Nephron progenitor cell (in vitro differentiated cells): ENCODE data around the gene CHGA.

ENCODE experiments used
- DNase-seq: peaks from one replicate; pipeline ENCODE4 v3.0.0; 2021
- H3K27ac Mint-ChIP-seq: 2 replicates; pipeline ENCODE4 v1.8.0; 2021; ENCODE audit warnings: mild to moderate bottlenecking, moderate library complexity, mixed read lengths
- H3K27me3 Mint-ChIP-seq: 2 replicates; pipeline ENCODE4 v1.8.0; 2021; ENCODE audit warnings: mild to moderate bottlenecking, low read depth, mixed read lengths; ENCODE audit not compliant: poor library complexity
- H3K36me3 Mint-ChIP-seq: 2 replicates; pipeline ENCODE4 v1.8.0; 2021; ENCODE audit warnings: low read depth, mixed read lengths
- H3K4me1 Mint-ChIP-seq: 2 replicates; pipeline ENCODE4 v1.8.0; 2021; ENCODE audit warnings: mixed read lengths
- H3K4me3 Mint-ChIP-seq: 2 replicates; pipeline ENCODE4 v1.8.0; 2021; ENCODE audit warnings: mild to moderate bottlenecking, moderate library complexity, mixed read lengths
- H3K9me3 Mint-ChIP-seq: 2 replicates; pipeline ENCODE4 v1.8.0; 2021; ENCODE audit warnings: mild to moderate bottlenecking, moderate library complexity, mixed read lengths
- CTCF ChIP-seq: fragments of 200-600 bp; sonication (generic); IDR thresholded peaks from 2 replicates; pipeline ENCODE4 v1.5.0; 2021; ENCODE audit warnings: antibody characterized with exemption

The CHGA gene

GRCh38 chr14:92938890-92939671, 16.1 kb downstream of the CHGA start:
- H3K36me3 Mint-ChIP-seq = no peaks in the 10 kb centered on the region
- H3K27ac Mint-ChIP-seq = no peak overlapping the region
- H3K4me1 Mint-ChIP-seq = no peaks in the 10 kb centered on the region
- H3K4me3 Mint-ChIP-seq = no peak overlapping the region
- H3K9me3 Mint-ChIP-seq = no peaks in the 10 kb centered on the region
- TF ChIP-seq CTCF = no peak
- peaks cover 5% of the 10 kb centered on the region for H3K27me3 Mint-ChIP-seq
- DNase-seq = no peak

DNA sequence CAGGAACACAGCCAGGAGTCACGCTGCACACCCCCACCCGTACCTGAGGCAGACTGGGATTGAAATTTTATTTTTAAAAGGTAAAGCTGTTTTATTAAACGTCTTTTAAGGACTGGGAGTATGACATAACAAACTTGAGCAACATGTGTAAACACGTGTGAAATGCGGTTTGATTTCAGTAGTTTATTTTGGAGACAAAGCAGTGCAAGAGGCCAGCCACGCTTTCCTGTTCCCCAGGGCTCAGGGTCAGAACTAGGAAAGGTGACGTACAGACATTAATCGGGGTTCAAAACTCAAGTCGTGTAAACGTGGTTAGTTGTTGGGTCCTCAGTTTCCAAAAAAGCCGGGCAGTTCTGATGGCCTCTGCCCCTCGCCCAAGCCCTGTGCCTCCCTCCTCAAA, 16.7 kb downstream of the CHGA start:
- no peak overlapping the region for H3K4me3 Mint-ChIP-seq
- no peak overlapping the region for H3K27ac Mint-ChIP-seq
- H3K27me3 Mint-ChIP-seq = peaks cover 5% of the 10 kb centered on the region
- DNase-seq = no peak
- H3K9me3 Mint-ChIP-seq = no peaks in the 10 kb centered on the region
- H3K36me3 Mint-ChIP-seq = no peaks in the 10 kb centered on the region
- TF ChIP-seq CTCF = no peak
- no peaks in the 10 kb centered on the region for H3K4me1 Mint-ChIP-seq

DNA sequence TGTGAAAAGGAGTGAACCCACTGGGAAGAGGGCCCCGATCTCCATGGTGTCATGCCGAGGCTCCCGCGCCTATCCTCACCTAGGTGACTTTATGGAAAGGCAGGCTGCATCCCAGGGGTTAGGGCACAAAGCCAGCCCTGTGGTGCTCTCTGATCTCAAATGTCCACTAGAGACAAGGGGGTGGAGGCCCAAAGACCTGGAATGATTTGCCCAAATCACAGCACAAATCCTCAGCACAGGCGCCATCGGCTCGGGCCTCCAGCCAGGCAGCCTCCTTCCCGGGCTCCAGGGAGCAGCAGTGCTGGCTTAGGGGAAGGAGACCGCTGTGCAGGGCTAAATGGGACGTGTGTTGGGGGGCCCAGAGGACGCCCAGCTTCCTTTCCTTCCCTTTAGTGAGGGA, 17.6 kb downstream of the CHGA start:
- H3K27ac Mint-ChIP-seq = no peak overlapping the region
- TF ChIP-seq CTCF = no peak
- DNase-seq = no peak
- peaks cover 5% of the 10 kb centered on the region for H3K27me3 Mint-ChIP-seq
- H3K36me3 Mint-ChIP-seq = no peaks in the 10 kb centered on the region
- no peak overlapping the region for H3K4me3 Mint-ChIP-seq
- no peaks in the 10 kb centered on the region for H3K4me1 Mint-ChIP-seq
- no peaks in the 10 kb centered on the region for H3K9me3 Mint-ChIP-seq

- Mint-ChIP-seq H3K27ac (no peak overlapping the region), H3K9me3 (no peaks in the 10 kb centered on the region), H3K36me3 (no peaks in the 10 kb centered on the region), H3K4me3 (no peak overlapping the region), H3K4me1 (no peaks in the 10 kb centered on the region), H3K27me3 (peaks cover 5% of the 10 kb centered on the region)
- TF ChIP-seq CTCF = no peak
- no peak for DNase-seq
Measured at GRCh38 chr14:92941531-92941930, 18.6 kb downstream of the CHGA start.

DNA sequence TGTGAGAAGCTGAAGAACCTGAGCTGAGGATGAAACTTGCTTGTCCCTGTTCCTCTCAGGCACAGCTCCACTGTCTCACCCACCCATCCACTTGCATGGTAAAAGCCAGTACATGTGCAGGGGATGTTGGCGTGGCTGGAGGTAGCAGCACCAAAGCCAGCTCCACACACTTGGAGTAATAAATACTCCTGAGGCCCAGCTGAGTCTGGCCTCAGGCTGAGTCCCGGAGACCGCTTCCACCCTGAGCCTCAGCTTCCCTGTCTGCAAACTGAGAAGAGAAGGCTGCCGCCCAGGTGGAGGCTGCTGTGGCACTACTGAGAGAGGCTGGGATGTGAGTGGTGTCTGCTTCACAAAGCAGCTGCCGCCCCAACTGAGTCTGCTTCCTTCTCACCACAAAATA, 19.2 kb downstream of the CHGA start:
- no peak for DNase-seq
- H3K9me3 Mint-ChIP-seq = no peaks in the 10 kb centered on the region
- H3K4me1 Mint-ChIP-seq = no peaks in the 10 kb centered on the region
- TF ChIP-seq CTCF = no peak
- H3K27me3 Mint-ChIP-seq = peaks cover 5% of the 10 kb centered on the region
- H3K36me3 Mint-ChIP-seq = no peaks in the 10 kb centered on the region
- no peak overlapping the region for H3K27ac Mint-ChIP-seq
- no peak overlapping the region for H3K4me3 Mint-ChIP-seq

GRCh38 chr14:92942576-92942975, 19.6 kb downstream of the CHGA start:
- Mint-ChIP-seq H3K27ac (no peak overlapping the region), H3K4me3 (no peak overlapping the region), H3K9me3 (no peaks in the 10 kb centered on the region), H3K36me3 (no peaks in the 10 kb centered on the region), H3K27me3 (peaks cover 4% of the 10 kb centered on the region), H3K4me1 (no peaks in the 10 kb centered on the region)
- no peak for DNase-seq
- TF ChIP-seq CTCF = no peak
